ENCODE data around the gene UCN. TPM values are rescaled to one million over a fixed set of nuclear protein-coding genes. Genes with fewer than 3 reads are reported as not detected.

The UCN gene
- total and polyA plus RNA-seq, 2 donors (not counting 1 experiment from before 2014, with no cell fraction given): 1.2 TPM; not detected in 1

DNA sequence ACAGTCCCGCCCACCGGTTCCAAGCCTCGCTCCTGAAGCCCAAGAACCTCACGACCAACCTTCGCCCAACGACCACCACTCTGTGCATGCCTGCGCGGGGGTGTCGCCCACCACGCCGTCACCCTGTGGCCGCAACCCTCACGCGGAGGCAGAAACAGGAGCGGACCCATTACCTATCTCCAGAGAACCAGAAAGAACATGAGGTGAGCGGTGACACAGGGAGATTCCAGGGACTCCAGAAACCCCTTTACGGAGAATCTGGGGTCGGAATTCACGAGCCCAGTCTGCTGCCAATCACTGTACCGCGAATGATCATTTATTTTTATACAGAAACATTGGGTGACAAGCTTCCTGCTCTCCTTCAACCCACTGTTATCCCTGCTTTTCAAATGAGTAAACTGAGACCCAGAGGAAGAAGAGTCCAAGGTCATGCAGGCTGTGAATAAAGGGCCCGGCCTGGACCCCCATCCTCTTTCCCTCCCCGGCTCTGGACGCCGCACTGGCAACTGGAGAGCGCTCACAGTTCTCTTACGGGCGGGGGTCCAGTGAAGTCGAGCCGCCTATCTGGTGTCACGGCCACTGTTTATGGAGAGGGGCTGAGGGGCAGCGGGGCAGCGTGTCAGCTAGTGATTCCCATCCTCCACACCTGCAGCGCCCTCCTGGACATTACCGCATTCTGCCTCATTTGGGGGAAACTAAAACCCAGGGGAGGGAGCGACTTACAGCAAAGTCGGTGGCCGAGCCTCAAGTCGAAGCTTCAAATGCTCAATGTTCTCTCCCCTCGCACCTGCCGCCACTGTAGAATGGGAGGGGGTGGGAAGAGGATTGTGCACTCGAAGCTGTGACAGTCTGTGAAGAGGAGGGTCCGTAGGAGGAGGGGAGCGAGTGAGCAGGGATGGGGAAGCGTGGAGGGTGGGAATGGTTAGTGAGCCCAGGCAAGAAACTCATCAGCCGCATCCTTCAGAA, 44.7 kb downstream of the UCN start:
- no peak overlapping the region for H3K27ac ChIP-seq (ENCODE audit: insufficient read depth, low read length)
- H3K79me2 ChIP-seq (ENCODE audit: control insufficient read depth, insufficient read depth, low read length): no peaks in the 10 kb centered on the region
- peaks cover 77% of the 10 kb centered on the region for H3K27me3 ChIP-seq (ENCODE audit: control insufficient read depth, insufficient read depth, low read length)
- no peak for DNase-seq (ENCODE audit: low read depth in 2 of 2)
- no peaks in the 10 kb centered on the region for H3K9me3 ChIP-seq (ENCODE audit: control insufficient read depth, insufficient read depth, low read depth, low read length)
- no peak overlapping the region for H3K9ac ChIP-seq (ENCODE audit: insufficient read depth, low read length)
- H2AFZ ChIP-seq (ENCODE audit: low read length): no peak overlapping the region
- peak; percentile 99 for TF ChIP-seq EZH2 (IDR thresholded peaks at IDR 0.05; ENCODE audit: low read length, missing control alignments)
- TF ChIP-seq, protein P1, sequence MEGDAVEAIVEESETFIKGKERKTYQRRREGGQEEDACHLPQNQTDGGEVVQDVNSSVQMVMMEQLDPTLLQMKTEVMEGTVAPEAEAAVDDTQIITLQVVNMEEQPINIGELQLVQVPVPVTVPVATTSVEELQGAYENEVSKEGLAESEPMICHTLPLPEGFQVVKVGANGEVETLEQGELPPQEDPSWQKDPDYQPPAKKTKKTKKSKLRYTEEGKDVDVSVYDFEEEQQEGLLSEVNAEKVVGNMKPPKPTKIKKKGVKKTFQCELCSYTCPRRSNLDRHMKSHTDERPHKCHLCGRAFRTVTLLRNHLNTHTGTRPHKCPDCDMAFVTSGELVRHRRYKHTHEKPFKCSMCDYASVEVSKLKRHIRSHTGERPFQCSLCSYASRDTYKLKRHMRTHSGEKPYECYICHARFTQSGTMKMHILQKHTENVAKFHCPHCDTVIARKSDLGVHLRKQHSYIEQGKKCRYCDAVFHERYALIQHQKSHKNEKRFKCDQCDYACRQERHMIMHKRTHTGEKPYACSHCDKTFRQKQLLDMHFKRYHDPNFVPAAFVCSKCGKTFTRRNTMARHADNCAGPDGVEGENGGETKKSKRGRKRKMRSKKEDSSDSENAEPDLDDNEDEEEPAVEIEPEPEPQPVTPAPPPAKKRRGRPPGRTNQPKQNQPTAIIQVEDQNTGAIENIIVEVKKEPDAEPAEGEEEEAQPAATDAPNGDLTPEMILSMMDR (conservative IDR thresholded peaks at IDR 0.05 in 1 of 2, IDR thresholded peaks at IDR 0.05 in 1 of 2; ENCODE audit: low read depth in 1 of 2, low read length in 2 of 2): no peak
- peak overlapping the region in 3 of 4 experiments; percentile 21 to 52 (median 38) for H3K4me3 ChIP-seq (replicated peaks in 1 of 4; ENCODE audit: control extremely low read depth in 1 of 4, insufficient read depth in 1 of 4, low read depth in 3 of 4, low read length in 4 of 4)
- peak overlapping the region; percentile 68 for H3K4me2 ChIP-seq (ENCODE audit: extremely low read depth, insufficient read depth, low read length)
- no peaks in the 10 kb centered on the region for H3K36me3 ChIP-seq (ENCODE audit: control insufficient read depth, insufficient read depth, low read length)
- H4K20me1 ChIP-seq (ENCODE audit: control insufficient read depth, extremely low read depth, insufficient read depth, low read length): no peaks in the 10 kb centered on the region
- peaks cover 2% of the 10 kb centered on the region for H3K4me1 ChIP-seq (ENCODE audit: control insufficient read depth, extremely low read depth, insufficient read depth, low read length)

GRCh38 chr2:27262379-27263286, 45.6 kb downstream of the UCN start, which contains the start of gene SLC30A3:
SLC30A3 (minus strand) TSS chr2:27263047; CDS start chr2:27262906, 141 bp downstream.
- Histone ChIP-seq H3K4me1 (ENCODE audit: control insufficient read depth, extremely low read depth, insufficient read depth, low read length) (peaks cover 2% of the 10 kb centered on the region), H3K4me3 (replicated peaks in 1 of 4; ENCODE audit: control extremely low read depth in 1 of 4, insufficient read depth in 1 of 4, low read depth in 3 of 4, low read length in 4 of 4) (peak within 1 kb of the TSS; percentile 6 to 52 (median 34)), H3K4me2 (ENCODE audit: extremely low read depth, insufficient read depth, low read length) (peak within 1 kb of the TSS; percentile 68), H3K27ac (ENCODE audit: insufficient read depth, low read length) (no peak within 1 kb of the TSS), H3K27me3 (ENCODE audit: control insufficient read depth, insufficient read depth, low read length) (peaks cover 75% of the 10 kb centered on the region), H4K20me1 (ENCODE audit: control insufficient read depth, extremely low read depth, insufficient read depth, low read length) (no peaks in the 10 kb centered on the region), H3K9me3 (ENCODE audit: control insufficient read depth, insufficient read depth, low read depth, low read length) (no peaks in the 10 kb centered on the region), H3K79me2 (ENCODE audit: control insufficient read depth, insufficient read depth, low read length) (no peaks in the 10 kb centered on the region), H3K9ac (ENCODE audit: insufficient read depth, low read length) (no peak within 1 kb of the TSS), H2AFZ (ENCODE audit: low read length) (no peak within 1 kb of the TSS), H3K36me3 (ENCODE audit: control insufficient read depth, insufficient read depth, low read length) (no peaks in the 10 kb centered on the region)
- TF ChIP-seq EZH2 (IDR thresholded peaks at IDR 0.05; ENCODE audit: low read length, missing control alignments): peak; percentile 35
- TF ChIP-seq, protein P1 (conservative IDR thresholded peaks at IDR 0.05 in 1 of 2, IDR thresholded peaks at IDR 0.05 in 1 of 2; ENCODE audit: low read depth in 1 of 2, low read length in 2 of 2): no peak
- peak in 1 of 2 donors; percentile 28 for DNase-seq (ENCODE audit: low read depth in 2 of 2)

DNA sequence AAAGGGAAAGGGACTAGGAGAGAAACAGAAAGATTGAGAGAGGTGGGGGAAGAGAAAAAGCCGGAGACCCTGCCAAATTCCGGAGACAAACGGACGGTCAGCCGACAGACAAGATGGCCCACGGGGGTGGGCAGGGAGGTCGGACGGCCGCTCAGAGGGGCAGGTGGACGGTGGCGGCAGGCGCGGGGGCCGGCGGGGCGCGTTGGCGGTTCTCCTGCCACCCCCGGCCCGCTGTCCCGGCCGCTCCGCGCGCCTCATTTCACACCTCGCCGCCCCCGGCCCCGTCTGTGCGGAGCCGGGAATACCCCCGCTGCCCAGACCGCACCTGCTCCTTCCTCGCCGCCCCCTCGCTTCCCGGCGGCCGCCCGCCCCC, 46.3 kb downstream of the UCN start:
- no peak overlapping the region for H2AFZ ChIP-seq (ENCODE audit: low read length)
- no peaks in the 10 kb centered on the region for H4K20me1 ChIP-seq (ENCODE audit: control insufficient read depth, extremely low read depth, insufficient read depth, low read length)
- H3K9me3 ChIP-seq (ENCODE audit: control insufficient read depth, insufficient read depth, low read depth, low read length): no peaks in the 10 kb centered on the region
- no peak overlapping the region for H3K27ac ChIP-seq (ENCODE audit: insufficient read depth, low read length)
- no peak overlapping the region for H3K4me3 ChIP-seq (replicated peaks in 1 of 4; ENCODE audit: control extremely low read depth in 1 of 4, insufficient read depth in 1 of 4, low read depth in 3 of 4, low read length in 4 of 4)
- H3K36me3 ChIP-seq (ENCODE audit: control insufficient read depth, insufficient read depth, low read length): no peaks in the 10 kb centered on the region
- no peak overlapping the region for H3K4me2 ChIP-seq (ENCODE audit: extremely low read depth, insufficient read depth, low read length)
- H3K27me3 ChIP-seq (ENCODE audit: control insufficient read depth, insufficient read depth, low read length): peaks cover 70% of the 10 kb centered on the region
- H3K79me2 ChIP-seq (ENCODE audit: control insufficient read depth, insufficient read depth, low read length): no peaks in the 10 kb centered on the region
- H3K4me1 ChIP-seq (ENCODE audit: control insufficient read depth, extremely low read depth, insufficient read depth, low read length): peaks cover 2% of the 10 kb centered on the region
- H3K9ac ChIP-seq (ENCODE audit: insufficient read depth, low read length): no peak overlapping the region
- DNase-seq (ENCODE audit: low read depth in 2 of 2): no peak
- peak; percentile 50 for TF ChIP-seq EZH2 (IDR thresholded peaks at IDR 0.05; ENCODE audit: low read length, missing control alignments)
- TF ChIP-seq, protein P1 (conservative IDR thresholded peaks at IDR 0.05 in 1 of 2, IDR thresholded peaks at IDR 0.05 in 1 of 2; ENCODE audit: low read depth in 1 of 2, low read length in 2 of 2): no peak
